Mesenteric fat pad (tissue), 1 donor: ENCODE data around the gene MALSU1. TPM values are rescaled to one million over a fixed set of nuclear protein-coding genes. Genes with fewer than 3 reads are reported as not detected.

ENCODE experiments used
- DNase-seq: peaks from one replicate; pipeline ENCODE4 v3.0.0-alpha.2; 2020; ENCODE audit warnings: low spot score
- total RNA-seq: library from RNA; stranded (reverse); fragmentation: NEBNext Ultra II Directional; extraction: Animal tissue kit (Norgen Biotek cat#: 25700); gene quantifications from one replicate; pipeline ENCODE4 v1.2.1, GENCODE V29; 2021
- donor health status: DM: yes; HTN: yes; CAD: no.

MALSU1 gene
- total RNA-seq, 1 donor from 2014 or later, result 56.2 TPM

- DNase-seq, result no peak
Observed at GRCh38 chr7:23335136-23335535, 36.0 kb downstream of the MALSU1 start.

GRCh38 chr7:23335621-23336020, 36.5 kb downstream of the MALSU1 start:
- DNase-seq, result no peak

GRCh38 chr7:23336086-23336485, 36.9 kb downstream of the MALSU1 start:
- DNase-seq, result no peak

GRCh38 chr7:23336799-23337283, 37.7 kb downstream of the MALSU1 start:
- no peak for DNase-seq

- no peak for DNase-seq
Observed at GRCh38 chr7:23337374-23337773, 38.2 kb downstream of the MALSU1 start.

GRCh38 chr7:23338439-23338838, 39.3 kb downstream of the MALSU1 start:
- no peak for DNase-seq

GRCh38 chr7:23338863-23339262, 39.7 kb downstream of the MALSU1 start:
- DNase-seq, result no peak

- DNase-seq, result no peak
Observed at GRCh38 chr7:23341846-23342598, 42.9 kb downstream of the MALSU1 start.

- no peak for DNase-seq
Observed at GRCh38 chr7:23343102-23343501, 44.0 kb downstream of the MALSU1 start.

GRCh38 chr7:23343806-23344475, 44.8 kb downstream of the MALSU1 start:
- no peak for DNase-seq

- DNase-seq, result no peak
Observed at GRCh38 chr7:23345601-23346000, 46.5 kb downstream of the MALSU1 start.

- DNase-seq, result no peak
Observed at GRCh38 chr7:23346316-23346715, 47.2 kb downstream of the MALSU1 start.

GRCh38 chr7:23347033-23347681, 48.0 kb downstream of the MALSU1 start:
- DNase-seq, result no peak

- no peak for DNase-seq
Observed at GRCh38 chr7:23347682-23348180, 48.6 kb downstream of the MALSU1 start.

GRCh38 chr7:23349484-23350157, 50.5 kb downstream of the MALSU1 start:
- no peak for DNase-seq

GRCh38 chr7:23350466-23350865, 51.3 kb downstream of the MALSU1 start:
- no peak for DNase-seq

- DNase-seq, result no peak
Observed at GRCh38 chr7:23353172-23353571, 54.0 kb downstream of the MALSU1 start.

GRCh38 chr7:23356168-23356567, 57.0 kb downstream of the MALSU1 start:
- DNase-seq, result no peak

GRCh38 chr7:23356726-23357125, 57.6 kb downstream of the MALSU1 start:
- no peak for DNase-seq

- DNase-seq, result no peak
Observed at GRCh38 chr7:23357190-23358093, 58.3 kb downstream of the MALSU1 start.
